GM21825 (cell line): ENCODE data around the gene RAPSN.

Experiments used
- ATAC-seq: cut with Tn5 transposase; IDR thresholded peaks from one replicate; pipeline ENCODE4 v1.9.1; 2021; ENCODE audit warnings: mild to moderate bottlenecking, moderate library complexity; ENCODE audit not compliant: unreplicated experiment

The RAPSN gene

DNA sequence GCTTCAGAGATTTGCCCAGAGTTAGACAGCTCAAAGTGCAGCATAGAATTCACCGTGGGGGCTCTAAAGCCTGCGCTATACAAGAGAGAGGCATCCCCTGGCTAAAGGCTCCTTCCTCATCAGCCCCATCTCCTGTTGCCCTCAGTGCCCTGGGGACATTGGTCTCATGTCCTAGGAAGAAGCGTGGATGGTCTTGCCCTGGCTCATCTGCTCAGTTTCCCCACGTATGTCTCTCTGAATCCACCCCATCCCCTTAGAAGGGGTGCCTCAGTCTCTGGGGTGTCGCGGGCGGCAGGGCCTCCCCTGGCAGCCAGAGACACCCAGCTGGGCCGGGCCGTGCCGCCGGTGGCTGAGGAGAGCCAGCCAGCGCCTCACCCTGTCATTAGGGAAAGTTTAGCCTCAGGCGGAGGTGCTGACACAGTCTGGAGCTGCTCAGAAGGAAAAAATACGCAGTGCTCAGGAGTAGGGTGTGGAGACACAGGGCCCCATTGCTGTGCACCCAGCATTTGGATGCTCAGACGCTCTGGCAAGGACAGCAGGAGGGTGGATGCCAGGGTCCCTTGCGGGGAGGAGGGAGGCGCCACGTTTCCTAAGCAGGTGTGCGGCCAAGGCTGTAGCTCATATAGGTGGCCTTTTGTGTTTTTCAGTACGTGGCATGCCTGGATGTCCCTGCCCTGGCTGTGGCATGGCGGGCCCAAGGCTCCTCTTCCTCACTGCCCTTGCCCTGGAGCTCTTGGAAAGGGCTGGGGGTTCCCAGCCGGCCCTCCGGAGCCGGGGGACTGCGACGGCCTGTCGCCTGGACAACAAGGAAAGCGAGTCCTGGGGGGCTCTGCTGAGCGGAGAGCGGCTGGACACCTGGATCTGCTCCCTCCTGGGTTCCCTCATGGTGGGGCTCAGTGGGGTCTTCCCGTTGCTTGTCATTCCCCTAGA lies 39.2 kb downstream of the RAPSN start:
- ATAC-seq = no peak

DNA sequence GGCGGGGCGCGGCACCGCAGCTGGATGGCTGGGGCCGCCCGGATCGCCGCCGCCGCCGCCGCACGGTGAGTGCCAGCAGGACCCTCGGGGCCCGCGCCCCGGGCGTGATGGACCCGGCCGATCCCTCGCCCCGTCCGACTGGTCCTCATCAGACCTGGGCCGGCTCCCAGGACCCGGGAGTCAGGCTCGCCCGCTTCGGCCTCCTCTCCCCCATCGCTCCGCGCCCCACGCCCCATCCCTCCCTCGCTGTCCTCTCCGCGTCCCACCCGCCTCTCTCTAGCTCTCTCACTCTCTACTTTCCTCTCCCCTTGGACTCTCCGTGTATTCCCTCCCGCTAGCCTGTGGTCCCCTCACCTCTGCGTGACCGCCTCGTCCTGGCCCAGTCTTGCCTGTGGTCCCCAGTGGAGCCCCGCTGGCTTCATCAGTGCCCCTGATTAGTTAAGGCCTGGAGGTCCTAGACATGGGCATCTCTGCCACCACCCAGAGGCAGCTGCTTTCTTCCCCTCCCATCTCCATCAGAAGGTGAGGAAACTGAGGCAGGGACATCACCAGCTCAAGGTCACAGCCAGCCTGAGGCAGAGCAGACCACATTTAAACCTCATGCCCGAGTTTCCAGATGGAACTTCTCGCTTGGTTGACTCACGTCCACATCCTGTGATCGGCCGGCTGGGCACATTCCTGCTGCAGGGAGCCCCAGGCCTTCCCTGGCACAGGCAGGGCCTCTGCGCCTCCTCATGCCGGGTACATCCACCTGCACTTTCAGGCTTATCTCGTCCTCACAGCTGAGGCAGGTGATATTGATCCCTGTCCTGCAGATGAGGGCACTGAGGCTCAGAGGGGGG lies 40.1 kb downstream of the RAPSN start:
- ATAC-seq = no peak

DNA sequence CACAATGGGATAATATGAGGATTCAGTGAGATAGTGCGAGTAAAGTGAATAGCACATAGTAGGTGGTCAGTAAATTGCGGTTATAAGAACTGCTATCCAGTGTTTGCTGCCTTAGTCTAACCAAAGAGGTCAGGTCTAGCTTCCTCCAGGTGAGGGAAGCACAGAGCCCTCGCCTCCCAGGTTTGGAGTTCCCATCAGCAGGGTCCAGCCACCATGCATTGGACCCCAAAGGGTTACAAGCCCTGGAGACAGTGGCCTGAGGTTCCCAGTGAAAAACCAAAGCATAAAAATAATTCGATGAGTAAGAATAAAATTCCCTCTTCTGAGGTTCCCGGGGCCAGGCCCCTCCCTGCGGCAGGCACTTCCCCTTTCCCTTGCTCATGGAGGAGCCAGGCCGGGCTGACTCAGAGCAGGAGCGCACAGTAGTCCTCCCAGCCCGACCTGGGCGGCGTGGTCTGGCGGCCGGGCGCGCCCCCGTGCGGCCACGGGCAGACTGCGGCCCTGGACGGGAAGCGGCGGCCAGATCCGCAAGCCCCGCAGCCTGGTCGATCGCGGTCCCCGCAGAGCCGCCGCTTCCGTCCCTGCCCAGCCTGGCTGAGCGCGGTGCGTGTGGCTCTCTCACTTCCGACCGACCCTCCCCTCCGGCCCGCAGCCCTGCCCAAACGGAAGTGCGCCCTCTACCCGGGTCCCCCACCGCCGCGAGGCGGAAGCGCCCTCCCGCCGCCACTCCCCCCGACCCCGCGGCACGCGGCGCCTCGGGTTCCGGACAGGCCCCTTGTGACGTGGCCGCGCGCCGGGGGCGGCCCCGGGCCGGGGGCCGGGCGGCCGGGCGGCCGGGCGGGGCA lies 41.0 kb downstream of the RAPSN start, which contains the start of gene SLC39A13:
Gene SLC39A13, plus strand, starts transcription at position 845 of the 845 bp plus-strand sequence. CDS start 1,505 bp downstream, outside the sequence.
- ATAC-seq = peak; percentile 79

DNA sequence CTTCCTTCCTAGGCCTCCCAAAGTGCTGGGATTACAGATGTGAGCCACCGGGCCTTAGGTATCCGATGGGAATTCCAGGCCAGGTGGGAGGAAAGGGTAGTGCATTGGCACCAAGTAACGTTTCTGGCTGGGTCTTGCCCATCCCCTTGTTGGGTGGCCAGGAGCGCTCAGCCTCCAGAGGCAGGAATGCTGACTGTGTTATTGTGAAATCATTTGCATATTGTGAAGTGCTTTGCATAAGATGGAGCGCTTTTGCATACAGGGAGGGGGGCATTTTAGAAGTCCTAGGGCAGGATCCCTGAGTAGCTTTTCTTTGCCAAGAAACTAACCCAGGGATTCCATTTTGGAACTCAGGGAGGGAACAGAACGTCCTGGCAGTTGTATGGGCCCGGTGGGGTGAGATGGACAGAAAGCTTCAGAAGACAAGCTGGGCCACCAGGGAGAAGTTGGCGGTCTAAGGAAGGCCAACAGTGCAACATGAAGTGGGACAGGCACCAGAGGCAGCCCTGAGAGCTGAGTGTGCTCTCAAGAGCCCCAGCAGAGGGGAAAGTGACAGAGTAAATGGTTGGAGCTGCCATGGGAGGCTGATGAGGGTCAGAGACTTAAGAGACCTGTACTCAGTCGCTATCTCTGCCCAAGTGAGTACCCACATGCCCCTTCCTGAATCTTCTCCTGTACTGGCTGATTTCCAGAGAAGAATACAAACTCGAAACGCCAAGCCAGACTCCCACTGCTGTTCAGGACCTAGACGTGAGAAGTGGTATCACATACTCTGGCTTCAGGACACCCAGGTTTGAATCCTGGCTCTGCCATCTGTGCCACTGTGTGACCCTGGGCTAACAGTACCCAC lies 41.8 kb downstream of the RAPSN start:
- no peak for ATAC-seq

- no peak for ATAC-seq
Observed at GRCh38 chr11:47403571-47403970, 45.4 kb downstream of the RAPSN start.

DNA sequence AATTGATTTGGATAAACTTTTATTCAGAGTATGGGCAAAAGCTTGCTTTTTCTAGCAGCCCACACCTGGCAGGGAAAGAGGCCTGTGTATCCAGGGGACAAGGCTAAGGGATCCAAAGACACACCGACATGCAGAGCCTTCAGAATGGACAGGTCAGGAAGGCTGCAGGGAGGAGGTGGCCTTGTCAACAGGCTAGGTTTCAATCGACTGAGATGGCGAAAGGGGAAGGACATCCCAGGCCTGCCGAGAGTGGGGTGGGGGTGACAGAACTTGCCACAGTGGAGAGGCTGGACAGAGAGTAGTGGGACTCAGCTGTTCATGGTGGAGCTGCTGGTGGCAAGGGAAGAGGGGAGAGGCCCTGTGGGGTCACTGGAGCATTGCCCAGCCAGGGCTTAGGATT lies 45.8 kb downstream of the RAPSN start:
- ATAC-seq = no peak

- peak; percentile 53 for ATAC-seq
Observed at GRCh38 chr11:47400768-47401279, 48.1 kb downstream of the RAPSN start.

GRCh38 chr11:47399860-47400767 lies 48.8 kb downstream of the RAPSN start:
- peak; percentile 38 for ATAC-seq

- no peak for ATAC-seq
Observed at GRCh38 chr11:47398551-47398950, 50.4 kb downstream of the RAPSN start.

DNA sequence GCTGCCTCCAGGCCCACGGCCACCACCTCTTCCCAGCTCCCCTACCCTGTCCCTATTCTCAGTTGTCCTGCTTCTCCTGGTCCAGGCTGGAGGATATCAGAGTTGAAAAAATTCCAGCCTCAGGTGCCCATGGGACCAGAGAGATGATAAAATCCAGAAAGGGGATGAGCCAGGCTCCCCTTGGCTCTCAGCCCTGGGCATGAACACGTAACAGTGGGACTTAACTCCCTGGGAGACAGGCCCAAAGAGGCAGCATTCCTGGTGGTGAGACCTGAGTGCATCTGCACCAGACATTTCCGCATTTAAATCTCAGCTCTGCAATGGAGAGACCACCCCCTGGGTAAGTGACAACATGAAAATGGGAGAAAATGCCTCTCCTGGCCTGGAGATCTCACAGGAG lies 50.9 kb downstream of the RAPSN start:
- ATAC-seq = no peak

GRCh38 chr11:47396049-47396320 lies 53.0 kb downstream of the RAPSN start:
- no peak for ATAC-seq

- no peak for ATAC-seq
Observed at GRCh38 chr11:47395223-47396048, 53.5 kb downstream of the RAPSN start.

GRCh38 chr11:47394322-47395222 lies 54.4 kb downstream of the RAPSN start:
- ATAC-seq = peak; percentile 53

- ATAC-seq = no peak
Observed at GRCh38 chr11:47394050-47394321, 55.0 kb downstream of the RAPSN start.

GRCh38 chr11:47393163-47394049 lies 55.5 kb downstream of the RAPSN start:
- no peak for ATAC-seq

- ATAC-seq = no peak
Observed at GRCh38 chr11:47392546-47393162, 56.3 kb downstream of the RAPSN start.
